Fibroblast of mammary gland (primary cell): Measurements from ENCODE around the gene PSG5.
A peak's percentile ranks its signal among the peaks of the same experiment; 100 is the strongest.
"Not testable (repeated sequence)": the region's sequence is repeated elsewhere in the genome, so short reads cannot be mapped to it uniquely, and the experiment has no call there.

ENCODE experiments used
- DNase-seq: peaks from one replicate; pipeline ENCODE4 v3.0.0-alpha.2; 2010; ENCODE audit warnings: low read depth
- H3K4me3 ChIP-seq: 2 replicates; pipeline ENCODE4 v1.5.1; 2011; ENCODE audit warnings: low read depth, mild to moderate bottlenecking, low read length, moderate library complexity; ENCODE audit not compliant: control insufficient read depth
- CTCF ChIP-seq: conservative IDR thresholded peaks from 2 replicates; pipeline ENCODE4 v1.5.1; 2011; ENCODE audit warnings: low read depth, low read length, inconsistent platforms; ENCODE audit not compliant: control insufficient read depth, insufficient read depth

PSG5 gene

GRCh38 chr19:43152214-43152613 lies 34.1 kb downstream of the PSG5 start:
- no peak overlapping the region for H3K4me3 ChIP-seq
- DNase-seq = peak; percentile 9
- TF ChIP-seq CTCF = no peak

GRCh38 chr19:43149788-43150187 lies 36.5 kb downstream of the PSG5 start:
- H3K4me3 ChIP-seq = not testable (repeated sequence)
- peak; percentile 31 for DNase-seq

GRCh38 chr19:43148233-43148632 lies 38.1 kb downstream of the PSG5 start:
- DNase-seq = peak; percentile 61
- H3K4me3 ChIP-seq = no peak overlapping the region
- TF ChIP-seq CTCF = no peak

- not testable (repeated sequence) for H3K4me3 ChIP-seq
- DNase-seq = peak; percentile 44
These were observed 44.6 kb downstream of the PSG5 start for GRCh38 chr19:43141763-43142162.

- no peak overlapping the region for H3K4me3 ChIP-seq
- peak; percentile 7 for DNase-seq
- TF ChIP-seq CTCF = no peak
These were observed 53.6 kb downstream of the PSG5 start for GRCh38 chr19:43132696-43133095.

- not testable (repeated sequence) for H3K4me3 ChIP-seq, DNase-seq
These were observed 55.0 kb downstream of the PSG5 start for GRCh38 chr19:43131281-43131842.

GRCh38 chr19:43129197-43129596 lies 57.1 kb downstream of the PSG5 start:
- not testable (repeated sequence) for DNase-seq, H3K4me3 ChIP-seq

- DNase-seq = peak; percentile 83
- H3K4me3 ChIP-seq = not testable (repeated sequence)
These were observed 59.0 kb downstream of the PSG5 start for GRCh38 chr19:43127336-43127735.

- H3K4me3 ChIP-seq = no peak overlapping the region
- no peak for TF ChIP-seq CTCF
- no peak for DNase-seq
These were observed 59.6 kb downstream of the PSG5 start for GRCh38 chr19:43126720-43127119.

- TF ChIP-seq CTCF = peak; percentile 4
- no peak overlapping the region for H3K4me3 ChIP-seq
- no peak for DNase-seq
These were observed 62.0 kb downstream of the PSG5 start for GRCh38 chr19:43124360-43124759.

- not testable (repeated sequence) for H3K4me3 ChIP-seq
- peak; percentile 63 for DNase-seq
These were observed 65.8 kb downstream of the PSG5 start for GRCh38 chr19:43120433-43121026.

- DNase-seq, H3K4me3 ChIP-seq: not testable (repeated sequence)
These were observed 66.8 kb downstream of the PSG5 start for GRCh38 chr19:43119526-43119925.
